ENCODE results near the gene AXDND1. TPM values are rescaled to one million over a fixed set of nuclear protein-coding genes. Genes with fewer than 3 reads are reported as not detected.

Gene AXDND1
- polyA plus RNA-seq, 1 of the 3 experiments (the other 2 are of a cell fraction): 0.16 TPM

DNA sequence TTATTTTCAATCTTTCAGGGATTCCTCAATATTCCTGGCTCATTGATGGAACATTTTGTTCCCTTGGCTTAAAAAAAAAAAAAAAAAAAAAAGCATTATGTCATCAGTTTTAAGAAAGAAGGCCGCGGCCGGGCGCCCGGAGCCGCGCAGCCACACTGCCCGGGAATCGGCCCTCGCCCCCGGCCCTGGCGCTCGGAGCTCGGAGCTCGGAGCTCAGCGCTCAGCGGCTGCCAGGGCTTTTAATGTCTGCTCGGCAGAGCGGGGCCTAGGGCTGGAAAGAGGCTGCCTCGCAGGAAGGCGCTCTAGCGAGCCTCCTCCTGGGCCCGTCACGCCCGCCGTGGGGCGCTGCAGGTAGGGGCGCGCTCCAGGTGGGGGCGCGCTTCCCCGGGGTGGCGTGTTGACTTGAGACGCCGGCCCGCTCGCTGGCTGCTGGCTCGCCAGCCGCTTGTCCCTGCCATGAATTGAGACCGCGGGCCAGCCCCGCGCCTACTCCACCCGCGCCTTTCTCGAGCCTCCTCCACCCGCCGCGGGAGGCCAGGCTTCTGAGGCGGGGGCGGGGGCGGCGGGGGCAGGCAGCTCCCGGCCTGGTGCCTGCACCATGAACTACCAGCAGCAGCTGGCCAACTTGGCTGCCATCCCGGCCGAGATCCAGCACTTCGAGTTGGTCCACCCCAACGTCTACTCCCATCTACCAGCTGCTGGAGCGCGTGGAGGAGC is 220.5 kb downstream of the AXDND1 start:
- peak; percentile 93 for DNase-seq
- Histone ChIP-seq H3K9me2 (no peaks in the 10 kb centered on the region), H4K20me1 (ENCODE audit: insufficient read depth) (no peaks in the 10 kb centered on the region), H3F3A (replicated peaks; ENCODE audit: insufficient read depth) (no peaks in the 10 kb centered on the region), H3K36me3 (replicated peaks in 1 of 2; ENCODE audit: control insufficient read depth in 1 of 2, insufficient read depth in 2 of 2, low read length in 1 of 2) (no peaks in the 10 kb centered on the region), H3K79me2 (ENCODE audit: insufficient read depth) (no peaks in the 10 kb centered on the region), H2AFZ (ENCODE audit: low read depth) (peak overlapping the region; percentile 82), H3K27ac (ENCODE audit: low read depth in 2 of 2, low read length in 1 of 2) (no peak overlapping the region), H3K9ac (no peak overlapping the region), H3K27me3 (ENCODE audit: insufficient read depth) (no peaks in the 10 kb centered on the region; the same call in 1 of the 2 replicates), H3K9me3 (no peaks in the 10 kb centered on the region), H3K4me1 (ENCODE audit: control insufficient read depth in 1 of 2, insufficient read depth in 2 of 2, low read depth in 1 of 2, low read length in 1 of 2) (no peaks in the 10 kb centered on the region; a peak in 2 of 4 replicates), H3K4me2 (peak overlapping the region; percentile 69), H3K4me3 (ENCODE audit: low read depth in 2 of 2, low read length in 1 of 2) (peak overlapping the region; percentile 46 to 57)
- peak; percentile 53; the same call in 1 of the 2 replicates for TF ChIP-seq MXI1 (IDR thresholded peaks at IDR 0.05; ENCODE audit: low read depth, low read length)
- TF ChIP-seq GABPA (IDR thresholded peaks at IDR 0.05; ENCODE audit: low read depth): no peak
- no peak for TF ChIP-seq NRF1 (IDR thresholded peaks at IDR 0.05; ENCODE audit: low read depth, low read length)
- peak; percentile 13; the same call in 1 of the 2 replicates for TF ChIP-seq SMC3 (IDR thresholded peaks at IDR 0.05; ENCODE audit: low read depth, low read length)
- TF ChIP-seq ELF1 (IDR thresholded peaks at IDR 0.05): no peak
- no peak for TF ChIP-seq MEF2A (IDR thresholded peaks at IDR 0.05; ENCODE audit: borderline replicate concordance, low read depth)
- TF ChIP-seq TEAD4 (IDR thresholded peaks at IDR 0.05; ENCODE audit: borderline replicate concordance, insufficient read depth): no peak
- no peak for TF ChIP-seq JUND (IDR thresholded peaks at IDR 0.05)
- TF ChIP-seq MAX (IDR thresholded peaks at IDR 0.05; ENCODE audit: low read depth): no peak
- TF ChIP-seq, protein P1, sequence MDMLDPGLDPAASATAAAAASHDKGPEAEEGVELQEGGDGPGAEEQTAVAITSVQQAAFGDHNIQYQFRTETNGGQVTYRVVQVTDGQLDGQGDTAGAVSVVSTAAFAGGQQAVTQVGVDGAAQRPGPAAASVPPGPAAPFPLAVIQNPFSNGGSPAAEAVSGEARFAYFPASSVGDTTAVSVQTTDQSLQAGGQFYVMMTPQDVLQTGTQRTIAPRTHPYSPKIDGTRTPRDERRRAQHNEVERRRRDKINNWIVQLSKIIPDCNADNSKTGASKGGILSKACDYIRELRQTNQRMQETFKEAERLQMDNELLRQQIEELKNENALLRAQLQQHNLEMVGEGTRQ (IDR thresholded peaks at IDR 0.05; ENCODE audit: borderline replicate concordance, low read depth, low read length): no peak
- no peak for TF ChIP-seq YY1 (IDR thresholded peaks at IDR 0.05; ENCODE audit: low read depth)
- no peak for TF ChIP-seq TCF12 (IDR thresholded peaks at IDR 0.05)
- peak; percentile 29 for TF ChIP-seq RAD21 (IDR thresholded peaks at IDR 0.05; ENCODE audit: low read length)
- TF ChIP-seq EZH2phosphoT487 (IDR thresholded peaks at IDR 0.05; ENCODE audit: borderline replicate concordance, low read depth): no peak
- no peak for TF ChIP-seq RCOR1 (IDR thresholded peaks at IDR 0.05; ENCODE audit: low read length)
- TF ChIP-seq TAF1 (IDR thresholded peaks at IDR 0.05; ENCODE audit: borderline replicate concordance, low read depth, low read length): no peak
- TF ChIP-seq, protein P2, sequence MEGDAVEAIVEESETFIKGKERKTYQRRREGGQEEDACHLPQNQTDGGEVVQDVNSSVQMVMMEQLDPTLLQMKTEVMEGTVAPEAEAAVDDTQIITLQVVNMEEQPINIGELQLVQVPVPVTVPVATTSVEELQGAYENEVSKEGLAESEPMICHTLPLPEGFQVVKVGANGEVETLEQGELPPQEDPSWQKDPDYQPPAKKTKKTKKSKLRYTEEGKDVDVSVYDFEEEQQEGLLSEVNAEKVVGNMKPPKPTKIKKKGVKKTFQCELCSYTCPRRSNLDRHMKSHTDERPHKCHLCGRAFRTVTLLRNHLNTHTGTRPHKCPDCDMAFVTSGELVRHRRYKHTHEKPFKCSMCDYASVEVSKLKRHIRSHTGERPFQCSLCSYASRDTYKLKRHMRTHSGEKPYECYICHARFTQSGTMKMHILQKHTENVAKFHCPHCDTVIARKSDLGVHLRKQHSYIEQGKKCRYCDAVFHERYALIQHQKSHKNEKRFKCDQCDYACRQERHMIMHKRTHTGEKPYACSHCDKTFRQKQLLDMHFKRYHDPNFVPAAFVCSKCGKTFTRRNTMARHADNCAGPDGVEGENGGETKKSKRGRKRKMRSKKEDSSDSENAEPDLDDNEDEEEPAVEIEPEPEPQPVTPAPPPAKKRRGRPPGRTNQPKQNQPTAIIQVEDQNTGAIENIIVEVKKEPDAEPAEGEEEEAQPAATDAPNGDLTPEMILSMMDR (IDR thresholded peaks at IDR 0.05): peak; percentile 54
- TF ChIP-seq, protein P3, sequence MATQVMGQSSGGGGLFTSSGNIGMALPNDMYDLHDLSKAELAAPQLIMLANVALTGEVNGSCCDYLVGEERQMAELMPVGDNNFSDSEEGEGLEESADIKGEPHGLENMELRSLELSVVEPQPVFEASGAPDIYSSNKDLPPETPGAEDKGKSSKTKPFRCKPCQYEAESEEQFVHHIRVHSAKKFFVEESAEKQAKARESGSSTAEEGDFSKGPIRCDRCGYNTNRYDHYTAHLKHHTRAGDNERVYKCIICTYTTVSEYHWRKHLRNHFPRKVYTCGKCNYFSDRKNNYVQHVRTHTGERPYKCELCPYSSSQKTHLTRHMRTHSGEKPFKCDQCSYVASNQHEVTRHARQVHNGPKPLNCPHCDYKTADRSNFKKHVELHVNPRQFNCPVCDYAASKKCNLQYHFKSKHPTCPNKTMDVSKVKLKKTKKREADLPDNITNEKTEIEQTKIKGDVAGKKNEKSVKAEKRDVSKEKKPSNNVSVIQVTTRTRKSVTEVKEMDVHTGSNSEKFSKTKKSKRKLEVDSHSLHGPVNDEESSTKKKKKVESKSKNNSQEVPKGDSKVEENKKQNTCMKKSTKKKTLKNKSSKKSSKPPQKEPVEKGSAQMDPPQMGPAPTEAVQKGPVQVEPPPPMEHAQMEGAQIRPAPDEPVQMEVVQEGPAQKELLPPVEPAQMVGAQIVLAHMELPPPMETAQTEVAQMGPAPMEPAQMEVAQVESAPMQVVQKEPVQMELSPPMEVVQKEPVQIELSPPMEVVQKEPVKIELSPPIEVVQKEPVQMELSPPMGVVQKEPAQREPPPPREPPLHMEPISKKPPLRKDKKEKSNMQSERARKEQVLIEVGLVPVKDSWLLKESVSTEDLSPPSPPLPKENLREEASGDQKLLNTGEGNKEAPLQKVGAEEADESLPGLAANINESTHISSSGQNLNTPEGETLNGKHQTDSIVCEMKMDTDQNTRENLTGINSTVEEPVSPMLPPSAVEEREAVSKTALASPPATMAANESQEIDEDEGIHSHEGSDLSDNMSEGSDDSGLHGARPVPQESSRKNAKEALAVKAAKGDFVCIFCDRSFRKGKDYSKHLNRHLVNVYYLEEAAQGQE (IDR thresholded peaks at IDR 0.05; ENCODE audit: low read depth, low read length): no peak
- TF ChIP-seq FOSL2 (IDR thresholded peaks at IDR 0.05; ENCODE audit: borderline replicate concordance, low read depth): no peak
- TF ChIP-seq SIN3A (IDR thresholded peaks at IDR 0.05; ENCODE audit: borderline replicate concordance, low read depth, low read length): no peak
- TF ChIP-seq EP300 (IDR thresholded peaks at IDR 0.05; ENCODE audit: borderline replicate concordance in 1 of 2, low read depth in 1 of 2, low read length in 1 of 2): no peak
- TF ChIP-seq PBX3 (IDR thresholded peaks at IDR 0.05): no peak
- TF ChIP-seq, protein P4, sequence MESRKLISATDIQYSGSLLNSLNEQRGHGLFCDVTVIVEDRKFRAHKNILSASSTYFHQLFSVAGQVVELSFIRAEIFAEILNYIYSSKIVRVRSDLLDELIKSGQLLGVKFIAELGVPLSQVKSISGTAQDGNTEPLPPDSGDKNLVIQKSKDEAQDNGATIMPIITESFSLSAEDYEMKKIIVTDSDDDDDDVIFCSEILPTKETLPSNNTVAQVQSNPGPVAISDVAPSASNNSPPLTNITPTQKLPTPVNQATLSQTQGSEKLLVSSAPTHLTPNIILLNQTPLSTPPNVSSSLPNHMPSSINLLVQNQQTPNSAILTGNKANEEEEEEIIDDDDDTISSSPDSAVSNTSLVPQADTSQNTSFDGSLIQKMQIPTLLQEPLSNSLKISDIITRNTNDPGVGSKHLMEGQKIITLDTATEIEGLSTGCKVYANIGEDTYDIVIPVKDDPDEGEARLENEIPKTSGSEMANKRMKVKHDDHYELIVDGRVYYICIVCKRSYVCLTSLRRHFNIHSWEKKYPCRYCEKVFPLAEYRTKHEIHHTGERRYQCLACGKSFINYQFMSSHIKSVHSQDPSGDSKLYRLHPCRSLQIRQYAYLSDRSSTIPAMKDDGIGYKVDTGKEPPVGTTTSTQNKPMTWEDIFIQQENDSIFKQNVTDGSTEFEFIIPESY (IDR thresholded peaks at IDR 0.05; ENCODE audit: borderline replicate concordance, low read depth): no peak
- ChIA-PET CTCF (interaction anchor here (0.6 to 2.9 kb wide), 25 partner anchors 9 to 645 kb away, joined by 3 to 16 read pairs (median 3); partner anchors contain the start of gene NPHS2), POLR2A (interaction anchor here (0.6 kb wide), 1 partner anchor 230 kb away, joined by 3 read pairs; no protein-coding TSS in a partner anchor)
- 10% methylated on average over 22 of the region's 60 CpGs for WGBS (ENCODE audit: low lambda C conversion rate)

Data from SK-N-SH (cell line).